Activated CD4-positive, alpha-beta T cell treated with anti-CD3 and anti-CD28 coated beads, Interleukin-2, Interleukin-4, amounts not matched to agents 100 ng/mL and 50 ng/mL, durations not matched to agents 16 hours and 8 hours (primary cell): Measurements from ENCODE around the gene OOSP2.
"Not testable (repeated sequence)": the region's sequence is repeated elsewhere in the genome, so short reads cannot be mapped to it uniquely, and the experiment has no call there.

Experiments used
- DNase-seq: peaks from one replicate; pipeline ENCODE4 v3.0.0-alpha.2; 2020; ENCODE audit warnings: low spot score

The OOSP2 gene, protein sequence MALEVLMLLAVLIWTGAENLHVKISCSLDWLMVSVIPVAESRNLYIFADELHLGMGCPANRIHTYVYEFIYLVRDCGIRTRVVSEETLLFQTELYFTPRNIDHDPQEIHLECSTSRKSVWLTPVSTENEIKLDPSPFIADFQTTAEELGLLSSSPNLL

GRCh38 chr11:60040109-60040508, at the start of gene OOSP2:
Gene OOSP2, plus strand, starts transcription at chr11:60040409. Its CDS starts 51 bp downstream, at chr11:60040460.
- DNase-seq = no peak

DNA sequence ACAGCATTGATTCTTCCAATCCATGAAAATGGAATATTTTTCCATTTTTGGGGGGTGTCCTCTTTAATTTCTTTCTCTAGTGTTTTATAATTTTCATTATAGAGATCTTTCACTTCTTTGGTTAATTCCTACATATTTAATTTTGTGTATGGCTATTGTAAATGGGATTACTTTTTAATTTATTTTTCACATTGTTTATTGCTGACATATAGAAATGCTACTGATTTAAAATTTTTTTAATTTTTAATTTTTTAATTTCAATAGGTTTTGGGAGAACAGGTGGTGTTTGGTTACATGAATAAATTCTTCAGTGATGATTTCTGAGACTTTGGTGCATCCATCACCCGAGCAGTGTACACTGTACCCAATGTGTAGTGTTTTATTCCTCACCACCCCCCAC, 49.8 kb upstream of the OOSP2 start:
- DNase-seq = no peak

GRCh38 chr11:59992425-59992824, 47.8 kb upstream of the OOSP2 start:
- no peak for DNase-seq

- no peak for DNase-seq
Observed at GRCh38 chr11:59997800-59998199, 42.4 kb upstream of the OOSP2 start.

DNA sequence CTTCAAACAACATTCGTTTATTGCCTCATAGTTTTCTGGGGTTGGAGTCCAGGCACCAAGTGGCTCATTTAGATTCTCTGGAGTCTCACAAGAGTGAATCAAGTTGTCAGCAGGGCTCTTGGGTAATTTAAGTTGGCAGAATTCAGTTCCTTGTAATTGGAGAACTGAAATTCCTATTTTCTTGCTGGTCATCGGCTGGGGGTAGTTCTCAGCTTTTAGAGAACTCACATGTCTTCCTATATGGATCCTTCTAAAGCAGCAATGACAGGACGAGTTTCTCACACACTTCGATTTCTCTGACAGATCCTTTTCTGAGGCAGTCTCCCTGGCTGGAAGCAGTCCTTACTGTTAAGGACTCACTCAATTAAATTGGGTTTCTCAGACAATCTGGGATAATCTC, 40.5 kb upstream of the OOSP2 start:
- DNase-seq = no peak

GRCh38 chr11:60003729-60004128, 36.5 kb upstream of the OOSP2 start:
- DNase-seq = no peak

DNA sequence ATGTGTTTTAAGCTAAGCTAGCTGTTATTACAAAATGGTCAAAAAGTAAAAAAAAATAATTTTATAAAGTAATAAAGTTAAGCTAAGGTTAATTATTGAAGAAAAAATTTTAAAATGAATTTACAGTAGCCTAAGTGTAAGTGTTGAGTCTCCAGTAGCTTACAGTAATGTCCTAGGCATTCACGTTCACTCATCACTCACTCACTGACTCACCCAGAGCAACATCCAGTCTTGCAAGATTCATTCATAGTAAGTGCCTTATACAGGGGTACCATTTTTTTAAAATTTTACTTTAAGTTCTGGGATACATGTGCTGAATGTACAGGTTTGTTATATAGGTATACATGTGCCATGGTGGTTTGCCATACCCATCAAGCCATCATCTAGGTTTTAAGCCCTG, 34.8 kb upstream of the OOSP2 start:
- DNase-seq = no peak

DNA sequence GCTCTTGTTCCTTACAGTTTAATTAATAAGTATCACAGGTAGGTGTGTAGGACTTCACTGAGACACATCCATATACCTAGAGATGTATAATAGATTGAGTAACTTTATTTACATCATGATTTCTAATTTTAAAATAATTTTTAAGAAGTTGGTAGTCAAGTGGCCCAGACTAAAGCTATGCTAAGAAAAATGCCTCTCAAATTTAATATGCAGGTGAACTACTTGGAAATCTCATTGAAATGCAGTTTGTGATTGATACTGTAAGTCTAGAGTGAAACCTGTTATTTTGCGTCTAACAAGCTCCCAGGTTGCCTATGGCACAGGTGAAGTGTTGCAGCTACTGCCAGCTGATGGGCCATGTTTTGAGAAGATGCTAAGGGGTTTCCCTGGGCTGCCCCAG, 23.3 kb upstream of the OOSP2 start, which contains the start of gene OOSP4B:
OOSP4B (plus strand) TSS at position 301 of the 400 bp plus-strand sequence.
- DNase-seq = no peak

GRCh38 chr11:60018058-60018457, 22.2 kb upstream of the OOSP2 start:
- no peak for DNase-seq

DNA sequence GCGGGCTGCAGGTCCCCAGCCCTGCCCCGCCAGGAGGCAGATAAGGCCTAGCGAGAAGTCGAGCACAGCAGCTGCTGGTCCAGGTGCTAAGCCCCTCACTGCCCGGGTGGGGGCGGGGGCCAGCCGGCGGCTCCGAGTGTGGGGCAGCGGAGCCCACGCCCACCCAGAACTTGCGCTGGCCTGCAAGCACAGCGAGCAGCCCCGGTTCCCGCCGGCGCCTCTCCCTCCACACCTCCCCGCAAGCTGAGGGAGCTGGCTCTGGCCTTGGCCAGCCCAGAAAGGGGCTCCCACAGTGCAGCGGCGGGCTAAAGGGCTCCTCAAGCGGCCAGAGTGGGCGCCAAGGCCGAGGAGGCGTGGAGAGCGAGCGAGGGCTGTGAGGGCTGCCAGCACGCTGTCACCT, 19.8 kb upstream of the OOSP2 start:
- DNase-seq = not testable (repeated sequence)

DNA sequence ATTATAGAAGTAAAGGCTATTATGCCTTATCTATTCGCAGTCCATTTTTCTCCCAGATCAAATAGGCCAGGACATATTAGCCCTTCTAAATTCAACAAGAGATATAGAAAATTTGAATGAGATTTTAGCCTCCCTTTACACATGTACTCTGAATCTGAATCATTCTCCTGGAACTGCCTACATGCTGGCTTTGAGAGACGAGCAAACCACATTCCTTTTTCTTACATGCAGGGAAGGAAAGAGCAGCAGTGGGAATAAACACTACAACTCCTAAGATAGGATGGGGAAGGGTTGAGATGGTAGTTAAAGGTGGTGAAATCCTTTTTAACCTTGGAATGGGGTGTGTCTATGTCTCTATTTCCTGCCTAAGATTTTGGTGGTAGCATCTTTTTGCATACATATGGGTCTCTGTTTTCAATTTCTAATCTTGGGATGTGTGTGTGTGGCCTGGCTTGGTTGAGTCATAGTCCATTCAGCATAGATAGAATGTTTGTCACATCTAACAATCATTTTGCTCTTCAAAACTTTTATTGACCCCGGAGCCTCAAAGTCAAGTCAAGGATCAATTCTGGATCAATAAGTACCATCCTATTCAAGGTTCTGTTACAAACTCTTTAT, 11.1 kb upstream of the OOSP2 start:
- DNase-seq = no peak

GRCh38 chr11:60050422-60050821, 10.2 kb downstream of the OOSP2 start:
- DNase-seq = not testable (repeated sequence)

DNA sequence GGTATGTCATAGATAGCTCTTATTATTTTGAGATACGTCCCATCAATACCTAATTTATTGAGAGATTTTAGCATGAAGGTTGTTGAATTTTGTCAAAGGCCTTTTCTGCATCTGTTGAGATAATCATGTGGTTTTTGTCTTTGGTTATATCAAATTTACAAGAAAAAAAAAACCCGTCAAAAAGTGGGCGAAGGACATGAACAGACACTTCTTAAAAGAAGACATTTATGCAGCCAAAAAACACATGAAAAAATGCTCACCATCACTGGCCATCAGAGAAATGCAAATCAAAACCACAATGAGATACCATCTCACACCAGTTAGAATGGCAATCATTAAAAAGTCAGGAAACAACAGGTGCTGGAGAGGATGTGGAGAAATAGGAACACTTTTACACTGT, 10.6 kb downstream of the OOSP2 start:
- not testable (repeated sequence) for DNase-seq

- DNase-seq = no peak
Observed at GRCh38 chr11:60056349-60056969, 16.2 kb downstream of the OOSP2 start, which contains the start of gene MS4A3. Gene MS4A3, plus strand, starts transcription at chr11:60056665. Its CDS starts 4,496 bp downstream, at chr11:60061161.

GRCh38 chr11:60059052-60059451, 18.8 kb downstream of the OOSP2 start:
- peak; percentile 11 for DNase-seq

- DNase-seq = no peak
Observed at GRCh38 chr11:60059521-60060240, 19.5 kb downstream of the OOSP2 start.

DNA sequence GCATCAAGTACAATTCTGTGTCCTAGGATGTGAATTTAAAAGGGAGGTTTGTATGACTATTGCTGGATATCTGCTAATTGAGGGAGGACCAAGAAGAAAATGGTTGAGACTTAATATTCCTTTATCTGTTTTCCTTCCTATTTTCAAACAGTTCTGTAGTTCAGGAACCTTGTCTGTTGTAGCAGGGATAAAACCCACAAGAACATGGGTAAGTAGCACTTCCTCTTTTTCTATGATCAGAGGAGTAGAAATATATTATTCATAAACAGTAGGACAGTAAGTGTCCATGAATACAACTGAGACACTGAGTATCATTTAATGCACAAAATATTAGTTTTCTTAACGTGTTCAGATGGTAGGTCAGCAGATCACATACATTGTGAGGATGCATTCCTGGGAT, 23.9 kb downstream of the OOSP2 start:
- DNase-seq = no peak

- DNase-seq = no peak
Observed at GRCh38 chr11:60065801-60066200, 25.6 kb downstream of the OOSP2 start.

GRCh38 chr11:60069450-60069849, 29.2 kb downstream of the OOSP2 start:
- no peak for DNase-seq

DNA sequence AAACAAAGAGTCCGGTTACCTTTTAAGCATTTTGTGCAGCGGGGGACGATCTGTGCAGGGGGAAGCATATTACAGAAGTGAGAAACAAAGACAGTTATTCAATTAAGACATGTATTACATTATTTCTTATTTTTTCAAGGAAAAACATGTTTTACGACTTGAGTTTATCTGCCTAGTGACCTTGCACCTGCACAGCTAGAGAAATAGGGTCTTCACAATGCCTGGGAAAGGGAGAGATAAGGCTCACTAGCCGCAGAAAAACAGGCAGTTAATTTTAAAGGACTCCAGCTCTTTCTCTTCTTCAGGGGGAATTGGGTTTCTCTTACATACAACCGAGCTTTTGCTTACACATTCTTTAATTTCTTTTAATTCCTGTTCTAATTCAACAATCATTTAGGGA, 31.4 kb downstream of the OOSP2 start:
- DNase-seq = not testable (repeated sequence)

DNA sequence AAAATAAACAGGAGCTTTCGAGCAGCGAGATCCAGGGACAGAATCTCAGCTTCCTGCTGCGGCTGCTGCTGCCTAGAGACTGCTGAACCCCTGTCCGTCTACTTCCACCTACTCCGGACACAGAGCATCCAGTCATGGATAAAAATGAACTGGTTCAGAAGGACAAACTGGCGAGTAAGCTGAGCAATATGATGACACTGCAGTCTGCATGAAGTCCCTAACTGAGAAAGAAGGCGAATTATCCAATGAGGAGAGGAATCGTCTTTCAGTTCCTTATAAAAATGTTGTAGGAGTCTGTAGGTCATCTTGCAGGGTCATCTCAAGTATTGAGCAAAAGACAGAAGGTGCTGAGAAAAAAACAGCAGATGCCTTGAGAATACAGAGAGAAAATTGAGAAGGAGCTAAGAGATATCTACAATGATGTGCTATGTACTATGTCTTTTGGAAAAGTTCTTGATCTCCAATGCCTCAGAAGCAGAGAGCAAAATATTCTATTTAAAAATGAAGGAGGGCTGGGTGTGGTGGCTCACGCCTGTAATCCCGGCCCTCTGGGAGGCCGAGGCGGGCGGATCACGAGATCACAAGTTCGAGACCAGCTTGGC, 37.1 kb downstream of the OOSP2 start:
- DNase-seq = no peak

DNA sequence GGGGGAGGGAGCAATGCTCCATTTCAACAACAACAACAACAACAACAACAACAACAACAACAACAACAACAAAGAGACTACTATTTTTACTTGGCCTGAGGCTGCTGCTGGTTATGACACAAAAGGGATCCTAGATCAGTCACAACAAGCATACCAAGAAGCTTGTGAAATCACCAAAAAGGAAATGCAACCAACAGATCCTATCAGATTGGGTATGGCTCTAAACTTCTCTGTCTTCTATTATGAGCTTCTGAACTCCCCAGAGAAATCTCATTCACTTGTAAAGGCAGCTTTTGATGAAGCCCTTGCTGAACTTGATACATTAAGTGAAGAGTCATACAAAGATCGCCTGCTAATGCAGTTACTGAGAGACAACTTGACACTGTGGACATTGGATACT, 37.8 kb downstream of the OOSP2 start:
- no peak for DNase-seq
